ENCODE data around the gene NEMF.

NEMF gene

DNA sequence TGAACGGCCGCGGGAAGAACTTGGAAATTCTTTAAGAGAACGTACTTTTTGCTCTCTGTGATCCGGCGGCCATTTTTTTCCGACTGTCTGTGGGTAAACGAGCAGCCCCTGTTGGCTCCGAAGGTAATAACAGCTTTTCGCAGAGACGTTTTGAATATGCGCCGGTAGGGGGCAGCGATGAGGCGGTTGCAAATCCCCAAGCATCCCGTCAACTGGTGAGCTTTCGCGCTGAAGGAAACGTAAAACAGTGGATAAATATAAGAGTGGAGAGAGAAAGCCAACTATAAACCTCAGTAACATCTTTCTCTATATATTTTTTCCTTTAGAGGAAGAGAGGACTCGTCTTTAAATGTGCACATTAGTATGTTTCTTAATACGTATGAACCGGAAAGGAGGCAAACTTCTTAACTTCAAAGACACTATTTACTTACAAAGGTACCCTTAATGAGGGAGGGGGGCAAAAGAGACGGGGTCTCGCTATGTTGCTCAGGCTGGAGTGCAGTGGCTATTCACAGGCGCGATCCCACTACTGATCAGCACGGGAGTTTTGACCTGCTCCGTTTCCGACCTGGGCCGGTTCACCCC lies 9.6 kb upstream of the NEMF start (continued):
- TF ChIP-seq ZNF239 (tag by site-specific recombination; IDR thresholded peaks at IDR 0.05) (no peak), ZNF169 (tag by site-specific recombination; IDR thresholded peaks at IDR 0.05) (no peak), ZNF112 (tag by site-specific recombination; IDR thresholded peaks at IDR 0.05) (no peak; the same call in 1 of the 2 replicates), ZNF660 (tag by site-specific recombination; IDR thresholded peaks at IDR 0.05) (peak; percentile 99), SALL2 (tag by site-specific recombination; IDR thresholded peaks at IDR 0.05; ENCODE audit: borderline replicate concordance) (no peak), ZNF138 (tag by site-specific recombination; IDR thresholded peaks at IDR 0.05; ENCODE audit: borderline replicate concordance) (no peak), ZNF311 (tag by site-specific recombination; IDR thresholded peaks at IDR 0.05; ENCODE audit: borderline replicate concordance) (no peak), ZNF132 (tag by site-specific recombination; IDR thresholded peaks at IDR 0.05; ENCODE audit: borderline replicate concordance) (peak; percentile 98), ZNF560 (tag by site-specific recombination; IDR thresholded peaks at IDR 0.05; ENCODE audit: borderline replicate concordance) (no peak), ZNF184 (tag by site-specific recombination; IDR thresholded peaks at IDR 0.05) (peak; percentile 100), ZNF830 (tag by site-specific recombination; IDR thresholded peaks at IDR 0.05; ENCODE audit: low read depth) (peak; percentile 100), ZNF791 (tag by site-specific recombination; IDR thresholded peaks at IDR 0.05) (no peak), MYNN (tag by site-specific recombination; IDR thresholded peaks at IDR 0.05; ENCODE audit: borderline replicate concordance) (no peak), HOXD13 (CRISPR knock-in tag; IDR thresholded peaks at IDR 0.05; ENCODE audit: borderline replicate concordance) (no peak), ZIC2 (tag by site-specific recombination; IDR thresholded peaks at IDR 0.05) (no peak), ZNF423 (tag by site-specific recombination; IDR thresholded peaks at IDR 0.05) (no peak), ZFP37 (tag by site-specific recombination; IDR thresholded peaks at IDR 0.05) (no peak), ZNF521 (tag by site-specific recombination; IDR thresholded peaks at IDR 0.05) (no peak), ZNF248 (tag by site-specific recombination; IDR thresholded peaks at IDR 0.05) (no peak), ZBTB21 (tag by site-specific recombination; IDR thresholded peaks at IDR 0.05) (no peak), ZNF223 (tag by site-specific recombination; IDR thresholded peaks at IDR 0.05) (no peak), ZNF280C (tag by site-specific recombination; IDR thresholded peaks at IDR 0.05) (no peak), OVOL3 (tag by site-specific recombination; IDR thresholded peaks at IDR 0.05) (no peak), SP3 (tag by site-specific recombination; IDR thresholded peaks at IDR 0.05) (no peak), ZNF133 (tag by site-specific recombination; IDR thresholded peaks at IDR 0.05) (no peak), ZNF488 (tag by site-specific recombination; IDR thresholded peaks at IDR 0.05) (no peak), ZNF571 (tag by site-specific recombination; IDR thresholded peaks at IDR 0.05) (no peak), SP2 (tag by site-specific recombination; IDR thresholded peaks at IDR 0.05) (no peak), ZNF404 (tag by site-specific recombination; IDR thresholded peaks at IDR 0.05) (no peak), ZNF513 (tag by site-specific recombination; IDR thresholded peaks at IDR 0.05) (peak; percentile 73), ZBTB20 (tag by site-specific recombination; IDR thresholded peaks at IDR 0.05) (no peak)
- TF ChIP-seq, protein P1, sequence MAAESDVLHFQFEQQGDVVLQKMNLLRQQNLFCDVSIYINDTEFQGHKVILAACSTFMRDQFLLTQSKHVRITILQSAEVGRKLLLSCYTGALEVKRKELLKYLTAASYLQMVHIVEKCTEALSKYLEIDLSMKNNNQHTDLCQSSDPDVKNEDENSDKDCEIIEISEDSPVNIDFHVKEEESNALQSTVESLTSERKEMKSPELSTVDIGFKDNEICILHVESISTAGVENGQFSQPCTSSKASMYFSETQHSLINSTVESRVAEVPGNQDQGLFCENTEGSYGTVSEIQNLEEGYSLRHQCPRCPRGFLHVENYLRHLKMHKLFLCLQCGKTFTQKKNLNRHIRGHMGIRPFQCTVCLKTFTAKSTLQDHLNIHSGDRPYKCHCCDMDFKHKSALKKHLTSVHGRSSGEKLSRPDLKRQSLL (tag by site-specific recombination; IDR thresholded peaks at IDR 0.05) = peak; percentile 85; the same call in 1 of the 2 replicates
- TF ChIP-seq, protein P2, sequence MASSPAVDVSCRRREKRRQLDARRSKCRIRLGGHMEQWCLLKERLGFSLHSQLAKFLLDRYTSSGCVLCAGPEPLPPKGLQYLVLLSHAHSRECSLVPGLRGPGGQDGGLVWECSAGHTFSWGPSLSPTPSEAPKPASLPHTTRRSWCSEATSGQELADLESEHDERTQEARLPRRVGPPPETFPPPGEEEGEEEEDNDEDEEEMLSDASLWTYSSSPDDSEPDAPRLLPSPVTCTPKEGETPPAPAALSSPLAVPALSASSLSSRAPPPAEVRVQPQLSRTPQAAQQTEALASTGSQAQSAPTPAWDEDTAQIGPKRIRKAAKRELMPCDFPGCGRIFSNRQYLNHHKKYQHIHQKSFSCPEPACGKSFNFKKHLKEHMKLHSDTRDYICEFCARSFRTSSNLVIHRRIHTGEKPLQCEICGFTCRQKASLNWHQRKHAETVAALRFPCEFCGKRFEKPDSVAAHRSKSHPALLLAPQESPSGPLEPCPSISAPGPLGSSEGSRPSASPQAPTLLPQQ (tag by site-specific recombination; IDR thresholded peaks at IDR 0.05) = peak; percentile 52; the same call in 1 of the 2 replicates
- TF ChIP-seq, protein P3, sequence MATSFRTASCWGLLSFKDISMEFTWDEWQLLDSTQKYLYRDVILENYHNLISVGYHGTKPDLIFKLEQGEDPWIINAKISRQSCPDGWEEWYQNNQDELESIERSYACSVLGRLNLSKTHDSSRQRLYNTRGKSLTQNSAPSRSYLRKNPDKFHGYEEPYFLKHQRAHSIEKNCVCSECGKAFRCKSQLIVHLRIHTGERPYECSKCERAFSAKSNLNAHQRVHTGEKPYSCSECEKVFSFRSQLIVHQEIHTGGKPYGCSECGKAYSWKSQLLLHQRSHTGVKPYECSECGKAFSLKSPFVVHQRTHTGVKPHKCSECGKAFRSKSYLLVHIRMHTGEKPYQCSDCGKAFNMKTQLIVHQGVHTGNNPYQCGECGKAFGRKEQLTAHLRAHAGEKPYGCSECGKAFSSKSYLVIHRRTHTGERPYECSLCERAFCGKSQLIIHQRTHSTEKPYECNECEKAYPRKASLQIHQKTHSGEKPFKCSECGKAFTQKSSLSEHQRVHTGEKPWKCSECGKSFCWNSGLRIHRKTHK (tag by site-specific recombination; IDR thresholded peaks at IDR 0.05) = no peak

Measured in HEK293 (cell line).